Esophagus muscularis mucosa (tissue), 4 donors: ENCODE data around the gene RPS28. TPM values are rescaled to one million over a fixed set of nuclear protein-coding genes. Genes with fewer than 3 reads are reported as not detected.

Experiments used
- DNase-seq: peaks from one replicate; pipeline ENCODE4 v3.0.0-alpha.2; 2017; ENCODE audit errors: extremely low spot score
- H3K27ac ChIP-seq, 4 donors: fragments of 200-600 bp; sonication (generic); replicated peaks in 1 of 4; 1 replicate in 3 of 4; 2 replicates in 1 of 4; pipeline ENCODE4 v1.5.1; 2016 to 2019; ENCODE audit warnings: mild to moderate bottlenecking in 1 of 4
- H3K27me3 ChIP-seq, 4 donors: fragments of 200-600 bp; sonication (generic); one replicate each; pipeline versions ENCODE4 v1.5.1 to v1.6.0; 2016 to 2019
- H3K36me3 ChIP-seq, 4 donors: fragments of 200-600 bp; sonication (generic); one replicate each; pipeline ENCODE4 v1.5.1; 2016 to 2019
- H3K4me1 ChIP-seq, 4 donors: fragments of 200-600 bp; sonication (generic); one replicate each; pipeline ENCODE4 v1.5.1; 2016 to 2019
- H3K4me3 ChIP-seq, 4 donors: fragments of 200-600 bp; sonication (generic); 1 replicate in 2 of 4; 2 replicates in 2 of 4; pipeline ENCODE4 v1.5.1; 2016 to 2019; ENCODE audit warnings: mild to moderate bottlenecking in 4 of 4, moderate library complexity in 1 of 4
- H3K9me3 ChIP-seq, 4 donors: fragments of 200-600 bp; sonication (generic); 1 replicate in 3 of 4; 2 replicates in 1 of 4; pipeline ENCODE4 v1.5.1; 2016 to 2019
- CTCF ChIP-seq, 3 experiments: fragments of 200-600 bp in 2 of 3; fragments of 450-650 bp in 1 of 3; sonication (generic) in 2 of 3; IDR thresholded peaks; one replicate each; pipeline ENCODE4 v1.5.1; 2017 to 2019; ENCODE audit warnings: antibody characterized with exemption in 3 of 3, mild to moderate bottlenecking in 2 of 3, moderate library complexity in 1 of 3
- EP300 ChIP-seq: sonication (generic); formaldehyde crosslinking; IDR thresholded peaks from one replicate; pipeline ENCODE4 v1.6.1; 2017; ENCODE audit warnings: antibody characterized with exemption
- POLR2A ChIP-seq: fragments of 450-650 bp; IDR thresholded peaks from one replicate; pipeline ENCODE4 v1.6.1; 2017; ENCODE audit warnings: antibody characterized with exemption, moderate library complexity, mild to moderate bottlenecking, low read depth
- POLR2AphosphoS5 ChIP-seq, 2 donors: sonication (generic); formaldehyde crosslinking; IDR thresholded peaks; one replicate each; pipeline ENCODE4 v1.6.1; 2017; ENCODE audit warnings: antibody characterized with exemption in 2 of 2
- WGBS: methylation state at CpG from one replicate; pipeline ENCODE4 v1.1.5; 2018; 5-methylcytosine and 5-hydroxymethylcytosine counted together
- intact Hi-C: fragments of 100-400 bp; cut with DNase I; formaldehyde crosslinking; loops from one replicate; pipeline ENCODE4 v1.15.1; 2023
- total RNA-seq, 4 donors: library from RNA; depleted of rRNA; stranded (reverse); fragments of >200 nt; gene quantifications; one replicate each; pipeline versions ENCODE4 v1.1.0 to v1.2.1, GENCODE V29; 2016

Gene RPS28
- total RNA-seq, 4 donors from 2014 or later = 256 to 473 (median 358) TPM

- H3K4me3 ChIP-seq = no peak overlapping the region
- intact Hi-C loops = no loop called here
- no peaks in the 10 kb centered on the region for H3K9me3 ChIP-seq
- H3K27ac ChIP-seq = peak overlapping the region in 1 of 4 donors; percentile 27
- 90% methylated on average over 19 of the region's 19 CpGs for WGBS
- no peak for TF ChIP-seq EP300
- DNase-seq = no peak
- peaks cover 18 to 53% (median 49%) of the 10 kb centered on the region in 4 donors for H3K4me1 ChIP-seq
- H3K27me3 ChIP-seq = no peaks in the 10 kb centered on the region
- peaks cover 0 to 84% (median 26%) of the 10 kb centered on the region in 4 donors for H3K36me3 ChIP-seq
These were observed 49.1 kb downstream of the RPS28 start for GRCh38 chr19:8370176-8371010.

DNA sequence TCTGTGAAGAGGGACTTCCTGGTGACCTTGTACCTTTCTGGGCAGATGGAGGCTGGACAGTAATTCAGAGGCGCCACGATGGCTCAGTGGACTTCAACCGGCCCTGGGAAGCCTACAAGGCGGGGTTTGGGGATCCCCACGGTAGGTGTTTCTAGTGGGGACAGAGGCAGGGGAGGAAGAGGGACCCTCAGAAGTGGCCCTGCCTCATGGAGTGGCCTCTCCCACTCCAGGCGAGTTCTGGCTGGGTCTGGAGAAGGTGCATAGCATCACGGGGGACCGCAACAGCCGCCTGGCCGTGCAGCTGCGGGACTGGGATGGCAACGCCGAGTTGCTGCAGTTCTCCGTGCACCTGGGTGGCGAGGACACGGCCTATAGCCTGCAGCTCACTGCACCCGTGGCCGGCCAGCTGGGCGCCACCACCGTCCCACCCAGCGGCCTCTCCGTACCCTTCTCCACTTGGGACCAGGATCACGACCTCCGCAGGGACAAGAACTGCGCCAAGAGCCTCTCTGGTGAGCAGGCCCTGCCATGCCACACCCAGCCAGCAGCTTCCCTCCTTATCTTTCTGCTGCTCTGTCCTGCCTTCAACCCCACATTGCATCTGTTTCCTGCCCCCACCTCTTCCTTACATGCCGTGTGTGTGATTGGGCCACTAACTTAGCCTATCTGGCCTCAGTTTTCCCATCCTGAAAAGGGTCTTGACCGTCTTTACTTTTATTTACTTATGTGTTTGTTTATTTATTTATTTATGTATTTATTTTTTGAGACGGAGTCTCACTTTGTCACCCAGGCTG is 49.9 kb downstream of the RPS28 start:
- intact Hi-C loops = no loop called here
- no peaks in the 10 kb centered on the region for H3K9me3 ChIP-seq
- no peaks in the 10 kb centered on the region for H3K27me3 ChIP-seq
- DNase-seq = no peak
- 89% methylated on average over 16 of the region's 28 CpGs for WGBS
- TF ChIP-seq POLR2AphosphoS5 (IDR thresholded peaks at IDR 0.05) (peak in 1 of 2 donors; percentile 6), CTCF (IDR thresholded peaks at IDR 0.05) (no peak), EP300 (no peak), POLR2A (no peak)
- peak overlapping the region in 1 of 4 donors; percentile 27 for H3K27ac ChIP-seq
- peaks cover 0 to 76% (median 34%) of the 10 kb centered on the region in 4 donors for H3K36me3 ChIP-seq
- no peak overlapping the region for H3K4me3 ChIP-seq
- peaks cover 18 to 45% (median 43%) of the 10 kb centered on the region in 4 donors for H3K4me1 ChIP-seq

Other genes with a start within 250 kb of the RPS28 start
- gene FBN3, start 171.9 kb upstream of the RPS28 start, total RNA-seq = under 1 TPM in 1 of 4 donors, not detected in 3; under 0.01 TPM
- 10 to 100 TPM; 21.0 to 51.7 (median 29.2) TPM for gene CERS4, start 112.1 kb upstream of the RPS28 start, total RNA-seq
- gene CD320, start 13.1 kb upstream of the RPS28 start, total RNA-seq = 10 to 100 TPM; 25.7 to 63.2 (median 47.4) TPM
- 10 to 100 TPM; 26.1 to 34.0 (median 29.3) TPM for gene NDUFA7, start 121 bp upstream of the RPS28 start, total RNA-seq
- gene KANK3, start 21.8 kb downstream of the RPS28 start, total RNA-seq = 10 to 100 TPM; 23.7 to 36.0 (median 30.0) TPM
- gene ANGPTL4, start 42.7 kb downstream of the RPS28 start, total RNA-seq = 10 to 100 TPM in 3 of 4 donors, 1 to 10 TPM in 1; 3.7 to 37.9 (median 22.6) TPM
- 100 to 1,000 TPM in 1 of 4 donors, 10 to 100 TPM in 3; 27.8 to 101 (median 42.3) TPM for gene RAB11B, start 68.9 kb downstream of the RPS28 start, total RNA-seq
- 100 to 1,000 TPM; 227 to 286 (median 247) TPM for gene MARCHF2, start 91.8 kb downstream of the RPS28 start, total RNA-seq
- gene HNRNPM, start 123.5 kb downstream of the RPS28 start, total RNA-seq = 100 to 1,000 TPM; 103 to 126 (median 116) TPM
- gene PRAM1, start 181.1 kb downstream of the RPS28 start, total RNA-seq = 1 to 10 TPM in 1 of 4 donors, under 1 TPM in 3; 0.26 to 1.3 (median 0.55) TPM
- 10 to 100 TPM; 11.3 to 24.5 (median 17.1) TPM for gene ZNF414, start 192.7 kb downstream of the RPS28 start, total RNA-seq